H1 (cell line): Measurements from ENCODE around the gene PKN1. TPM values are rescaled to one million over a fixed set of nuclear protein-coding genes. Genes with fewer than 3 reads are reported as not detected.

Experiments used
- E2F6 ChIP-seq: IDR thresholded peaks from 2 replicates; pipeline ENCODE4 v1.6.1; 2012; ENCODE audit warnings: inconsistent platforms
- FOSL1 ChIP-seq: IDR thresholded peaks from 2 replicates; pipeline ENCODE4 v1.6.1; 2011; ENCODE audit warnings: mild to moderate bottlenecking, low read depth, low read length, moderate library complexity; ENCODE audit not compliant: insufficient read depth
- GABPA ChIP-seq: IDR thresholded peaks from 2 replicates; pipeline ENCODE4 v1.6.1; 2011; ENCODE audit warnings: mild to moderate bottlenecking, low read length, moderate library complexity, borderline replicate concordance; ENCODE audit not compliant: insufficient read depth
- MAFK ChIP-seq: IDR thresholded peaks from 2 replicates; pipeline ENCODE4 v1.6.1; 2012; ENCODE audit warnings: low read depth, mild to moderate bottlenecking, improper control_type of control experiment, low read length
- PHF8 ChIP-seq: fragments of 200-600 bp; sonication (generic); conservative IDR thresholded peaks from 2 replicates; pipeline ENCODE4 v1.7.1; 2012; ENCODE audit warnings: low read depth, mild to moderate bottlenecking, inconsistent platforms, low read length, moderate library complexity
- RFX5 ChIP-seq: IDR thresholded peaks from 2 replicates; pipeline ENCODE4 v1.6.1; 2011; ENCODE audit warnings: low read depth, low read length, improper control_type of control experiment, borderline replicate concordance
- SIX5 ChIP-seq: IDR thresholded peaks from 2 replicates; pipeline ENCODE4 v1.6.1; 2011; ENCODE audit warnings: mild to moderate bottlenecking, low read depth, low read length
- TAF7 ChIP-seq: optimal IDR thresholded peaks from 2 replicates; pipeline ENCODE3; 2011; ENCODE audit warnings: low read depth, mild to moderate bottlenecking, inconsistent platforms, low read length, moderate library complexity, borderline replicate concordance
- polyA plus RNA-seq, 7 experiments: library from polyadenylated mRNA; depleted of rRNA in 3 of 7; stranded (reverse) in 5 of 7; unstranded in 2 of 7; fragments of >200 nt in 5 of 7; fragments of 200-250 nt in 2 of 7; gene quantifications; 1 replicate in 5 of 7; 2 replicates in 1 of 7; 4 replicates in 1 of 7; pipeline versions ENCODE4 v1.2.1 to v1.2.3, GENCODE V29; 2011 to 2013; ENCODE audit warnings: missing spikeins in 2 of 7, mixed read lengths in 2 of 7
- total RNA-seq: library from RNA; stranded (reverse); fragmentation: NEBNext Ultra II Directional; extraction: Animal tissue kit (Norgen Biotek cat#: 25700); gene quantifications from 2 replicates; pipeline ENCODE4 v1.2.1, GENCODE V29; 2021

Gene PKN1
- total and polyA plus RNA-seq, 2 of the 8 experiments (the other 6 are each of a cell fraction or from before 2014, with no cell fraction given) = 65.2 to 162 TPM

DNA sequence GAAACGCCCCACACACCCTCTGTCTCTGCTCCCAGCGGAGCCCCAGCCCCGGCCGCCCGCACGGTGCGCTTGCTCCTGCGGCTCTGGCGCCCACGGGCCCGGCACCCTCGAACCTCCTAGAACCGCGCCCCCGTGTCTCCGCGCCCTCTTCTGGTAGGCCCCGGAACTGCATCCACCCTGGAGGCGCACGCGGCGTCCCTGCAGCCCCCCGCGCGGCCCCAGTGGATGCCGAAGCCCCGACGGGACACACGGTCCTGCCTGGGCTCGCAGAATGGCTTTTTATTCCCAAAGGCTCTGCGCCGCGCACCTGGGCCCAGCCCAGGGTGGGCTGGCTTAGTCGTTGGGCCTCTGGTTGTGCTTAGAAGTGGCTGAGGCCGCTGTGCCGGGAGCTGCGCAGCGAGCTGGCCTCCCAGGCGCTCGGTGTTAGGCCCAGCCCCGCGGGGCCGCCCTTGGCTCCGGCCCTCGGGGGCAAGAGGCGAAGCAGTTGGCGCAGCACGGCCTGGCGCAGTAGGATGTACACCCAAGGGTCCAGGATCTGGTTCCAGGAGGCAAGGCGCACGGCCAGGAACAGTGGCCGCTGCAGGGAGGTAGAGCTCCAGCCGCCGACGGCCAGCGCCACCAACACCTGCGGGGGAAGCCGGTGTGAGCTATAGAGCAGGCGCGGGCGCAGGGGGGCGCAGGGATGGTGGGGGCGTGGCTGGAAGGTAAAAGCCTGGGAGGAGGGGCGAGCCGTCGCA is 39.3 kb downstream of the PKN1 start (continued):
- TF ChIP-seq PHF8 (peak; percentile 76), TAF7 (peak; percentile 72), GABPA (peak; percentile 47; the same call in 1 of the 2 replicates), FOSL1 (no peak), SIX5 (no peak), E2F6 (peak; percentile 73), RFX5 (no peak), MAFK (no peak)
